Renal cortex interstitium (tissue), 11 donors: ENCODE data around the gene PAQR5. TPM values are rescaled to one million over a fixed set of nuclear protein-coding genes. Genes with fewer than 3 reads are reported as not detected.
A peak's percentile ranks its signal among the peaks of the same experiment; 100 is the strongest.

ENCODE experiments used
- DNase-seq, 11 donors: peaks; one replicate each; pipeline ENCODE4 v3.0.0-alpha.2; 2013; ENCODE audit warnings: low read depth in 9 of 11, low spot score in 4 of 11; ENCODE audit errors: extremely low read depth in 1 of 11
- polyA plus RNA-seq, 3 donors: library from polyadenylated mRNA; unstranded; fragments of 120-200 nt; gene quantifications; one replicate each; pipeline ENCODE4 v1.2.1, GENCODE V29; 2013; ENCODE audit not compliant: insufficient read length in 3 of 3

The PAQR5 gene
- polyA plus RNA-seq, 3 donors = 24.9 to 36.2 (median 27.0) TPM

DNA sequence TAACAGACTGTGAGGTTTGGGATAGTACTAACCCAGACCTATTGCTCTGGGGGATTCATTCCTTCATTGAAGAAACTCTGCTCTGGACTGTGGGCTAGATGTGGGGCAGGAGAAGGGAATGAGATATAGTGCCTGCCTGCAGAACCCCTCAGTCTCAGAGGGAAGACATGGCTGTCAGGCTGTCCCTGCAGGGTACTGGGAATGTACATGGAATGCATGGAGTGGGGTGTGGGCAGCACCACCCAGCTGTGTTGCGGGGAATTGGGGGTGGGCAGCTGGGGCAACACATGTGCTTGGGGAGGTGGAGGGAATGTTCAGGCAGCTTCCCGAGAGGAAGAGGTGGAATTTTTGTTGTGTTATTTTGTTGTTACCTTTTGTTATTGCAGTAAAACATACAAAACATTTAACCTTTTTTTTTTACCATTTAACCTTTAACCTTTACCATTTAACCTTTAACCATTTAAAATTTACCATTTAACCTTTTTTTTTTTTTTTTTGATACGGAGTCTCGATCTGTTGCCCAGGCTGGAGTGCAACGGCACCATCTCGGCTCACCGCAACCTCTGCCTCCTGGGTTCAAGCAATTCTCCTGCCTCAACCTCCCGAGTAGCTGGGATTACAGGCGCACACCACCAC, 7.3 kb downstream of the PAQR5 start:
- DNase-seq = no peak

- no peak for DNase-seq
Measured at GRCh38 chr15:69307939-69308338, 9.2 kb downstream of the PAQR5 start.

- DNase-seq = no peak
Measured at GRCh38 chr15:69308949-69309348, 10.2 kb downstream of the PAQR5 start.

DNA sequence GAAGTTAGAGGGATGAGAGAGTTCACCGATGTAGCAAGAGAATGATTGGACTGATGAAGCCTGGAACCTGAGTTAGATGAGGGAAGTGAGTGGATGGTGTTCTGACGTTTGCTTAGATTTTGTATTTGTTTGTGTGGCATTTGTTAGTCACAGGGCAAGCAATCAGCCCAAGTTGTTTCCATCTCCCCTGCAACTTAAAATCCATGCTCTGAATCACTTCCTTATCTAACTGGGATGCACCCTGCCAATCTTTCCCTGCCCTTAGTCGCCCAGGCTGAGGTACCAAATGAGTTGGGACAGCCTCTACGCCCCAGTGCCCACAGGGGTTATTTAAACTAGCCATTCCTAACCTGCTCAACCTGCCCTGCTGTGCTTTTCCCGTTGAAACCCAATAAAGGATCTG, 12.6 kb downstream of the PAQR5 start:
- no peak for DNase-seq

DNA sequence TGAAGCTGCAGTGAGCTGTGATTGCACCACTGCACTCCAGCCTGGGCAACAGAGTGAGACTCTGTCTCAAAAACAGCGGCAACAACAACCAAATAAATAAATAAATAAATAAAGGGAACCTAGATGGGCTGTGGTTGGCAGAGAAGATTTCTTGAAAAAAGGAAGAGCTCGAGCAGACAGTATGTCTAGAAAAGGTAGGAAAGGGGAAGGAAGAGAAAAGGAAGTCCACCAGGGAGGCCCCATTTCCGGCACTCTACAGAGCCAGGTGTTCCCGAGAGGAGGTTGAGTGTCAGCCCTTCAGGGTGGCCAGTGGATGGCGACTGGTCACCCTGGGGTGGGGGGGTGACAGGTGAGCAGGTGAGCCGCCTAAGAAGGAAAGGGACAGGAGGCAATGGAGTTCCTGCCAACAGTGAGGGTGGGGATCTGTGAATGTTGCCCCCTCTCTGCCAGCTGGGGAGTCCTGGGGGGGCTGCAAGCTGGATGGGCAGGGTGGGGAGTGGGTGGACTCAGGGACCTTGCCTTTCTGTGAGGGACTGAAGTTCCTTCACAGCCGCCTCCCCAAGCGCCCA, 14.8 kb downstream of the PAQR5 start:
- no peak for DNase-seq

DNA sequence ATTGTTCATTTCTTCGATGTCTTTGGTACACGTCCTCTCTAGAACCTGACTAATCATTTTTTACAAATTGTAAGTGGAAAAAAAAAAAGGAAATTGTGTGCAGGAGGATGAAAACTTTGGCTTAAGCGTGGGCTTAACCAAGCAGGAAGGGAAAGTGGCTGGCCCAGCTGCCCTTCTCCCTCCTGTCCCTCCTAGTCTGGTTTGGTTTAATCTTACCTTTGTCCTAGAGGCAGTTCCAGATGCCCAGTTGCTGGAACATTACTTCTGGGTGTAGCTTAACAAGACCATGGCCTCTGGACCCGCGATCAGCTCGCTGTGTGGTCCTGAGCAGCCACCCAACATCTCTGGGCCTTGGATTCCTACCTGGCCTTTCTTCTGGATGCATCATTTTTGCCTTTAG, 15.4 kb downstream of the PAQR5 start:
- no peak for DNase-seq

- DNase-seq = no peak
Measured at GRCh38 chr15:69314736-69315135, 16.0 kb downstream of the PAQR5 start.

DNA sequence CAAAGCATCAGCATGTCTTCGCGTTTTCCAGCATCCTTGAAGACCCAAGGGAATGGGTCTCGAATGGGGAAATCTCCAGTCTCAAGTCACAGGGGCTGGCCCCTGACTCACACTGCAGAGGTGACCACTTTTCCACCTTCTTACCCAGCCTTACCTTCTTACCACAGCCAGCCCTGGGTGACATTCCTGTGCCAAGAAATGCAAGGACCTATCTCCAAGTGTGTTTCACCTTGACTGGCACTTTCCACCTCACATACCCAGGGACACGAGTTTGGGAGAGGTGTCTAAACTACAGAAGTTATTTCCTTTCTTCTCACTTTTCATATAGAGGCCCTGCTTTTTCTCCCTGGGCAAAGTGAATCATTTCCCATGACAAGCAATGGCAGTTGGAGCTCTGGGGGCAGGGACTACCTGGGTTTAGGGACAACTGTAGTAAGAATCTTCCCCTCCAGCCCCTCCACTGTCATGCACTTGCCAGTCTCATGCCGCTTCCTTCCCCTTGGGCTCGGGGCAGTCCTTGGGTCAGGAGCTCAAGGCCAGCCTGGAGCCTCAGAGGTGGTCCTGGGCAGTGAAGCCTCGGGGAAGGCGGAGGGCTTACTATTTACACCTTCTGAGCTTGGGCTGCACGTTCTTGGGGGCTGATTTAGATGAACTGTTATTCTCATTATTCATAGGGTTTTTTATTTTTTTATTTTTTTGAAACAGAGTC, 16.8 kb downstream of the PAQR5 start:
- DNase-seq = no peak

DNA sequence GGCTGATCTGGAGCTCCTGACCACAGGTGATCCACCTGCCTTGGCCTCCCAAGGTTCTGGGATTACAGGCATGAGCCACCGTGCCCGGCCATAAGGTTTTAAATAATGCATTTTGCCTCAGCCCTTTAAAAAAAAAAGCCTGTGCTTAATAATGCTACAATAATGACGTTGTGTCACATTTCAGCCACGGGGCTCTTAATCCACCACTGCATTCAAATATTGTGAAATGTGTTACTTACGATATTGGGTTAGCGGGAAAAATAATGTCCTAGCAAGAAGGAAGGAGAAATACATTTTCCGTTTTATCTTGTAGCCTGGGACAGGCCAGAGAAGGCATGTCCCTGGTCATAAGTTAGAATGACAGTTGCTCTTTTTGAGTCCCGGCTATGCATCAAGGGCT, 17.6 kb downstream of the PAQR5 start:
- no peak for DNase-seq

DNA sequence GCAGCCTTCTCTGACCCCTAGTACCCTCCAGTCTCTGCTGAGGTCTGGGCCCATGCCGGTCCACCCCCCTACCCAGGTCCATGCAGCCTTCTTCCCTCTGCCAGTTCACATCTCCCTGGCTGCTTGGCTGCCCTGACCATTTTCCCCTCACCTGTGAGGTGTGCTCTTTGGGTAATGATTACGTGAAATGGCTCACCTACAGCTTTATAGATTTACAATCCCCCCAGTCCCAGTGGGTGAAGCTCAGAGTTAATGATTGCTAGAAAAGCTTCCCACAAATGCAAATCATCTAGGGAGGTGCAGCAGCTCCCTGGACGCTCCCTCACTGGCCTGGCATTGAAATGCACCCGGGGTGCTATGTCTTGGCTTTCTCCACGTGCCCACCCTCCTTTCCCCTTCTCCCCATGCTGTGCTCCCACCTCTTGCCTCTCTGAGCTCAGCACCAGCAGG, 18.7 kb downstream of the PAQR5 start:
- peak in 4 of 11 donors; percentile 43 to 75 (median 56) for DNase-seq

DNA sequence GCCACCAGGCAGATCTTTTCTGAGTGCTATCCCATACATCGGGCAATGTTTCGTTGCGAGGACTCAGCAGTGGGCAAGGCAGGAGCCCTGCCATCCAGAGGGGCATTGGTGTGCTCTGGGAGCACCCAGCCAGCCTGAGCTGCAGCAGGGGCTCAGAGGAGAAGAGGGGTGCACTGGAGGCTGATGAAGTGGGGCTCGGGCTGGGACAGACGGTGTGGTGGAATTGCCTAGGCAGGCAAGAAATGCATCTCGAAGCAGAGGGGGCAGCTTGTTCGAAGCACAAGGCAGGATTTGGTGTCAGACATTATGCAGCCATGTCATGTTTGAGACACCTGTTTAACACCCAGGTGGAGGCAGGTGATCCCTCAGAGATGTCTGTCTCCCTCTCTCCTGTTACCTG, 19.3 kb downstream of the PAQR5 start:
- no peak for DNase-seq

- DNase-seq = no peak
Measured at GRCh38 chr15:69319384-69320375, 21.0 kb downstream of the PAQR5 start.

GRCh38 chr15:69320977-69321554, 22.4 kb downstream of the PAQR5 start:
- DNase-seq = no peak

- DNase-seq = no peak
Measured at GRCh38 chr15:69323893-69324430, 25.2 kb downstream of the PAQR5 start.

DNA sequence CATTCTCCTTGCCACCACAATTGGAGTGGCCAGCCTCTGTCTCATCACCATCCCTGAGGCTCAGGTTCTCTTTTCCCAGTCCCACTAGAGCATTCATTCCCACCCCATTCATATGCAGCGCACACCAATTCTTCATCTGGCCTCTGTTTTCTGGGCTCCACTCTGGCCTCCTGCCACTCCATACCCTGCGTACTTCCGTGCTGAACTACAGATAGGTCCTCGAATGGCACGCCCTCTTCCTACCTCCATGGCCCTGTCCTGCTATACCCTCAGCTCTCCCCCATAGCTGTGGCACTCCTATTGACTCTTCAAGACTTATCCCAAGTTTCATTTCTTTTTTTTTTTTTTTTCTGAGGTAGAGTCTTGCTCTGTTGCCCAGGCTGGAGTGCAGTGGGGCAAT, 25.9 kb downstream of the PAQR5 start:
- DNase-seq = no peak

DNA sequence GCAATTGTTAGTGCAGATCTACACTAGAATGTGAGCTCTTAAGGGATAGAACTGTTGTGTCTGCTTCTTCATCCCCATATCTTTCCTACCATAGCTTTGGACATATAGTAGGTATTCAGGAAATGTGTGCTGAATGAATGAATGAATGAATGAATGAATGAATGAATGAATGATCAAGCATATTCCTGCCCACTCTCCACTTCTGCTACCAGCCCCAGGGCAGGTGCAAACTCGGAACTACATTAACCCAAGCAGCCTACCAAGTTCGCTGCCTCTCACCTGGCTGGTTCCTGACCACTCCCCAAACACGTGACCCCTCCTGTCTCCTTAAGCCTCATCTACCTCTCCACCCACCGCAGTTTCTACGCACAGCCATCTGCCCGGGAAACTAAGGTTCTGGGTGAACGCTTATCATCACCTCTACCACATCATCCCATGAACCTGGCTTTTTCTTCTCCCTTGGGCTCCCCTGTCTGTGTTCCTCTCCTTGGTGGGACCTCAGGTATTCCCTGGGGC, 26.8 kb downstream of the PAQR5 start:
- DNase-seq = no peak

GRCh38 chr15:69328080-69328479, 29.4 kb downstream of the PAQR5 start:
- no peak for DNase-seq

- DNase-seq = peak in 2 of 11 donors; percentile 6 to 60
Measured at GRCh38 chr15:69328739-69329138, 30.0 kb downstream of the PAQR5 start.

DNA sequence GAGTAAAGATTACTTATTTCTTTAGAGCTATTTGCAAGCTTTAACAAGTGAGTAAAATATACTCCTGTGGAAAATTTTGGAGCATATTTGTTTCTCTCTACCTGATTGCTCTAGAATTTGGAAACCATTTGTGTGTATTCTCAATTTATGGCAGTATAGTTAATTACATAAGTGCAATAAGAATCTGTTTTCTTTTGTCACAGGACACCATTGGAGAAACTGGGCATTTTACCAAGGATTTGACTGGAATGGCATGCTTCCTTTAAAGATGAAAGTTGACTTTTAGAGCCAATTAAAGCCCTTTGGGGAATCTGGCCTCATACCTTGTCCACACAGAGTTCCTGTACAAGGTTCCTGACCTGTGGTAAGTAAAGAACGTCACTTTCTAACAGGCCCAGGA, 38.4 kb downstream of the PAQR5 start:
- no peak for DNase-seq
